Stimulated activated CD4-positive, alpha-beta T cell treated with anti-CD3 and anti-CD28 coated beads, Interleukin-12 subunit alpha, Interleukin-12 subunit beta, amount 100 ng/mL, for 24 hours (primary cell): Measurements from ENCODE around the gene BRI3BP.
"Not testable (repeated sequence)": the region's sequence is repeated elsewhere in the genome, so short reads cannot be mapped to it uniquely, and the experiment has no call there.

ENCODE experiments used
- DNase-seq, 2 experiments: peaks; one replicate each; pipeline ENCODE4 v3.0.0-alpha.2; 2020; ENCODE audit warnings: low read depth in 2 of 2

BRI3BP gene

GRCh38 chr12:125021771-125022170, 28.3 kb downstream of the BRI3BP start:
- no peak for DNase-seq

GRCh38 chr12:125023065-125023464, 29.6 kb downstream of the BRI3BP start:
- DNase-seq: no peak

- DNase-seq: no peak
These were observed 31.6 kb downstream of the BRI3BP start for GRCh38 chr12:125024949-125025563.

- DNase-seq: no peak
These were observed 32.3 kb downstream of the BRI3BP start for GRCh38 chr12:125025606-125026235.

GRCh38 chr12:125028106-125028505, 34.7 kb downstream of the BRI3BP start:
- no peak for DNase-seq

- no peak for DNase-seq
These were observed 36.4 kb downstream of the BRI3BP start for GRCh38 chr12:125029761-125030358.

- not testable (repeated sequence) for DNase-seq
These were observed 38.0 kb downstream of the BRI3BP start for GRCh38 chr12:125031471-125031870.

- no peak for DNase-seq
These were observed 39.2 kb downstream of the BRI3BP start for GRCh38 chr12:125032466-125033152.

GRCh38 chr12:125033288-125033687, 39.8 kb downstream of the BRI3BP start:
- DNase-seq: no peak

- DNase-seq: no peak
These were observed 45.7 kb downstream of the BRI3BP start for GRCh38 chr12:125038976-125039625.

GRCh38 chr12:125049093-125049458, 55.6 kb downstream of the BRI3BP start:
- DNase-seq: no peak

- no peak for DNase-seq
These were observed 57.0 kb downstream of the BRI3BP start for GRCh38 chr12:125050446-125050845.

GRCh38 chr12:125050868-125051267, 57.4 kb downstream of the BRI3BP start:
- DNase-seq: no peak

- DNase-seq: no peak
These were observed 60.4 kb downstream of the BRI3BP start for GRCh38 chr12:125053821-125054220.

GRCh38 chr12:125055591-125055990, 62.1 kb downstream of the BRI3BP start:
- DNase-seq: no peak

- DNase-seq: no peak
These were observed 62.9 kb downstream of the BRI3BP start for GRCh38 chr12:125056306-125056705.

- no peak for DNase-seq
These were observed 64.3 kb downstream of the BRI3BP start for GRCh38 chr12:125057708-125058107.

GRCh38 chr12:125061229-125061628, 67.8 kb downstream of the BRI3BP start:
- DNase-seq: no peak

GRCh38 chr12:125063522-125063921, 70.1 kb downstream of the BRI3BP start:
- DNase-seq: not testable (repeated sequence)

- no peak for DNase-seq
These were observed 71.0 kb downstream of the BRI3BP start for GRCh38 chr12:125064492-125064891.

GRCh38 chr12:125065021-125065918, 71.8 kb downstream of the BRI3BP start, which contains the start of gene AACS:
Gene AACS (plus strand): TSS chr12:125065435. CDS start chr12:125065585, 150 bp downstream.
- peak; percentile 65 to 69 for DNase-seq
